Measurements from ENCODE around the gene ARRB1.

The ARRB1 gene

GRCh38 chr11:75265851-75266531, 85.5 kb downstream of the ARRB1 start:
- ChIA-PET CTCF (interaction anchor here (0.8 kb wide), 1 partner anchor 268 kb away, joined by 4 read pairs; no protein-coding TSS in a partner anchor), POLR2A (ENCODE audit: low non-redundant PET) (no interaction called here)
- H3K27ac ChIP-seq: no peak overlapping the region
- DNase-seq (ENCODE audit: low spot score): no peak
- TF ChIP-seq CTCF (conservative IDR thresholded peaks at IDR 0.05; ENCODE audit: low read depth): no peak

- DNase-seq (ENCODE audit: low spot score): no peak
- POLR2A ChIA-PET (ENCODE audit: low non-redundant PET): no interaction called here
- CTCF ChIA-PET: interaction anchor here (0.6 to 2.8 kb wide), 3 partner anchors 16 to 413 kb away, joined by 3 to 10 read pairs (median 4); no protein-coding TSS in a partner anchor
- no peak overlapping the region for H3K27ac ChIP-seq
- no peak for TF ChIP-seq CTCF (conservative IDR thresholded peaks at IDR 0.05; ENCODE audit: low read depth)
These were observed 86.5 kb downstream of the ARRB1 start for GRCh38 chr11:75264971-75265370.

- no peak overlapping the region for H3K27ac ChIP-seq
- ChIA-PET POLR2A (ENCODE audit: low non-redundant PET) (no interaction called here), CTCF (interaction anchor here (2.8 kb wide), 1 partner anchor 16 kb away, joined by 10 read pairs; no protein-coding TSS in a partner anchor)
- TF ChIP-seq CTCF (conservative IDR thresholded peaks at IDR 0.05; ENCODE audit: low read depth): no peak
- DNase-seq (ENCODE audit: low spot score): no peak
These were observed 87.1 kb downstream of the ARRB1 start for GRCh38 chr11:75264356-75264755.

- CTCF ChIA-PET: interaction anchor here (2.8 kb wide), 1 partner anchor 15 kb away, joined by 10 read pairs; no protein-coding TSS in a partner anchor
- H3K27ac ChIP-seq: no peak overlapping the region
- POLR2A ChIA-PET (ENCODE audit: low non-redundant PET): no interaction called here
- no peak for DNase-seq (ENCODE audit: low spot score)
- TF ChIP-seq CTCF (conservative IDR thresholded peaks at IDR 0.05; ENCODE audit: low read depth): no peak
These were observed 87.5 kb downstream of the ARRB1 start for GRCh38 chr11:75263944-75264349.

- POLR2A ChIA-PET (ENCODE audit: low non-redundant PET): interaction anchor here (0.7 kb wide), 1 partner anchor 554 kb away, joined by 6 read pairs; no protein-coding TSS in a partner anchor
- no peak for TF ChIP-seq CTCF (conservative IDR thresholded peaks at IDR 0.05; ENCODE audit: low read depth)
- CTCF ChIA-PET: interaction anchor here (2.8 kb wide), 1 partner anchor 15 kb away, joined by 10 read pairs; no protein-coding TSS in a partner anchor
- no peak for DNase-seq (ENCODE audit: low spot score)
- H3K27ac ChIP-seq: no peak overlapping the region
These were observed 88.3 kb downstream of the ARRB1 start for GRCh38 chr11:75262961-75263852.

- TF ChIP-seq CTCF (conservative IDR thresholded peaks at IDR 0.05; ENCODE audit: low read depth): no peak
- no peak overlapping the region for H3K27ac ChIP-seq
- ChIA-PET CTCF (interaction anchor here (2.8 kb wide), 1 partner anchor 14 kb away, joined by 10 read pairs; no protein-coding TSS in a partner anchor), POLR2A (ENCODE audit: low non-redundant PET) (no interaction called here)
- no peak for DNase-seq (ENCODE audit: low spot score)
These were observed 89.0 kb downstream of the ARRB1 start for GRCh38 chr11:75262436-75262835.
